ENCODE results near the gene SMIM27. TPM values are rescaled to one million over a fixed set of nuclear protein-coding genes. Genes with fewer than 3 reads are reported as not detected.

SMIM27 gene
- total RNA-seq, 4 donors from 2014 or later: 3.9 to 8.1 (median 6.8) TPM

DNA sequence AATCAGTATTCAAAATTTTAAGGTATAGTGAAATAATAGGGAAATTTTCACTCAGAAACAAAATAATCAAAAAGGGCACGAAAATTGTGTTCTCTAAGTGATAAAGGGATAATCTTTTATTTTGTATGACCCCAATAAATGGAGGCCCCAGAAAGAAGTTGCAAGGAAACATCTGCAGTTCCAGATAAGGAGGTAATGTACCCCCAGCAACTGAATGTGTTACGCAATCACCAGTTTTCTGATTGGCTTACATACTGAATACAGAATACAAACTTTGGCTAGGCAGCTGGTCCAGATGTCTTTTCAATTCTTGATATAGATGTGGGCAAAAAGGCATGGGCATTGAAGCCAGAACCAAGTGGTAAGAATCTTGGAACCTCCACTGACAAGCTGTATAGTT, 2.0 kb downstream of the SMIM27 start:
- no peak overlapping the region for H3K27ac ChIP-seq
- H3K4me1 ChIP-seq: peaks cover 22% of the 10 kb centered on the region
- no peak for DNase-seq (ENCODE audit: low spot score in 2 of 2)
- H3K9me3 ChIP-seq: no peaks in the 10 kb centered on the region
- WGBS: 90% methylated on average over 2 of the region's 2 CpGs
- no peaks in the 10 kb centered on the region for H3K36me3 ChIP-seq
- H3K27me3 ChIP-seq: no peaks in the 10 kb centered on the region
- H3K4me3 ChIP-seq: no peak overlapping the region
- TF ChIP-seq POLR2AphosphoS5 (IDR thresholded peaks at IDR 0.05): no peak
- TF ChIP-seq, protein P1, sequence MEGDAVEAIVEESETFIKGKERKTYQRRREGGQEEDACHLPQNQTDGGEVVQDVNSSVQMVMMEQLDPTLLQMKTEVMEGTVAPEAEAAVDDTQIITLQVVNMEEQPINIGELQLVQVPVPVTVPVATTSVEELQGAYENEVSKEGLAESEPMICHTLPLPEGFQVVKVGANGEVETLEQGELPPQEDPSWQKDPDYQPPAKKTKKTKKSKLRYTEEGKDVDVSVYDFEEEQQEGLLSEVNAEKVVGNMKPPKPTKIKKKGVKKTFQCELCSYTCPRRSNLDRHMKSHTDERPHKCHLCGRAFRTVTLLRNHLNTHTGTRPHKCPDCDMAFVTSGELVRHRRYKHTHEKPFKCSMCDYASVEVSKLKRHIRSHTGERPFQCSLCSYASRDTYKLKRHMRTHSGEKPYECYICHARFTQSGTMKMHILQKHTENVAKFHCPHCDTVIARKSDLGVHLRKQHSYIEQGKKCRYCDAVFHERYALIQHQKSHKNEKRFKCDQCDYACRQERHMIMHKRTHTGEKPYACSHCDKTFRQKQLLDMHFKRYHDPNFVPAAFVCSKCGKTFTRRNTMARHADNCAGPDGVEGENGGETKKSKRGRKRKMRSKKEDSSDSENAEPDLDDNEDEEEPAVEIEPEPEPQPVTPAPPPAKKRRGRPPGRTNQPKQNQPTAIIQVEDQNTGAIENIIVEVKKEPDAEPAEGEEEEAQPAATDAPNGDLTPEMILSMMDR (IDR thresholded peaks at IDR 0.05): no peak
- no peak for TF ChIP-seq POLR2A (IDR thresholded peaks at IDR 0.05)
- TF ChIP-seq EP300 (IDR thresholded peaks at IDR 0.05): no peak

DNA sequence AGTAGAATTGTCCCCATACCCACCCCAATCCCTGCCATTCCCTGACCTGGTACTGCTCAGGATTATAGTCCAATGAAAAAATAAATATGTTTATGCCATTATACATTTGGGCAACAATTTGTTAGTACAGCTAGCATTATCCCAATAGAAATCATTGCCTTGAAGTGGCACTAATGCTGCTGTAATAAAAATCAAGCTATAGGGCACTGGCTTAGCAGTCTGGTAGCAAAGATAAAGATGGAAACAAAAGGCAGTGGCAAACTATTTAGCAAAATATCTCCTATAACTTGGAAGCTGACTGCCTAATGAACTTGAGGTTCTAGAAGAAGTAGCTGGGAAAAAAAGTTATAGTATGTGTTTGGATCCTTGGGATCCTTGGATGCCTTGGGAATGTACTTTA, 2.5 kb downstream of the SMIM27 start:
- Histone ChIP-seq H3K27ac (no peak overlapping the region), H3K4me1 (peaks cover 17% of the 10 kb centered on the region), H3K4me3 (no peak overlapping the region), H3K27me3 (no peaks in the 10 kb centered on the region), H3K9me3 (no peaks in the 10 kb centered on the region), H3K36me3 (no peaks in the 10 kb centered on the region)
- no peak for DNase-seq (ENCODE audit: low spot score in 2 of 2)
- TF ChIP-seq EP300 (IDR thresholded peaks at IDR 0.05) (no peak), POLR2A (IDR thresholded peaks at IDR 0.05) (no peak), POLR2AphosphoS5 (IDR thresholded peaks at IDR 0.05) (no peak)
- TF ChIP-seq, protein P1 (IDR thresholded peaks at IDR 0.05): no peak

DNA sequence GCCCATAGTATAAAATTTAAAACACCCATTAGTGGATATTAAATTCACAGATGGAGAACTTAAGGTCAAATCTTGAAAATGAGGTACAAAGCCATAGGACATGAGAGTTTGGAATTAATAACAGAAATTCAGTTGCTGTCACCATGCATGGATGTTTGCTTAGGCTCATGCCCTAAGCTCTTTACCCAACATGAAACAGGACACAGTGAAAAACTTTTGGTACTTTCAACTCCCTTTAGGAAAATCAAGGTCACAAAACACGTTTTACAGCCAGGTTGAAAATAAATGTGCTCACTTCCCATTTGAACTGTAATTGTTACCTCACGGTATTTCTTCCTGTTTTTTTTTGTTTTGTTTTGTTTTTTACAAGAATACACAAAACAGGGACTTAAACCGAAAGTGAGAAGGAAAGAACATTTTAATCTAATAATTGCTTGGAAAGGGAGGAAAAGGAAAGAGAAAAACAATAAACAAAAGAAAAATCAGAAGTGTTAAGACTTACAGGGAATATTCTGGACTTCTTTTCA, 6.3 kb downstream of the SMIM27 start:
- no peaks in the 10 kb centered on the region for H3K4me1 ChIP-seq
- no peak overlapping the region for H3K4me3 ChIP-seq
- H3K36me3 ChIP-seq: no peaks in the 10 kb centered on the region
- no peaks in the 10 kb centered on the region for H3K27me3 ChIP-seq
- TF ChIP-seq, protein P1 (IDR thresholded peaks at IDR 0.05): no peak
- no peak for TF ChIP-seq POLR2A (IDR thresholded peaks at IDR 0.05)
- TF ChIP-seq POLR2AphosphoS5 (IDR thresholded peaks at IDR 0.05): no peak
- no peak for TF ChIP-seq EP300 (IDR thresholded peaks at IDR 0.05)
- no peaks in the 10 kb centered on the region for H3K9me3 ChIP-seq
- no peak overlapping the region for H3K27ac ChIP-seq
- WGBS: 76% methylated on average over 3 of the region's 3 CpGs
- DNase-seq (ENCODE audit: low spot score in 2 of 2): no peak

DNA sequence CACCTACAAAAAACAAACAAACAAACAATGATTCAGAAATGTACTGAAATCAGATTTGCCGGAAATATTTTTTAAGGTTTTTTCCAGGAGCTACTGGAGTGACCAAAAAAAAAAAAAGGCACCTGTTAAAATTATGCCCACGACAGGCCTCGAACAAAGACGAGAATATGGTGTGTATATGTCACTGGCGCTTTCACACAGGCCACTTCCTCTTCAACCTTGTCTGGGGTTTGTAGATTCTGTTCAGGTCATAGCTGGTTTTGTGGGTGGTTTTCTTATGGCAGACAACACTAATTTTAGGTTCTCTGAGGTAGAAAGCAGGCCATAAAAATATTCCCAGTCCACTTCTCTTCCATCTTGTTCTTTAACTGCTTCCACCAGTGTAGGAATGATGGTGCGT, 13.8 kb downstream of the SMIM27 start:
- Histone ChIP-seq H3K4me1 (peaks cover 4% of the 10 kb centered on the region), H3K27ac (no peak overlapping the region), H3K9me3 (no peaks in the 10 kb centered on the region), H3K27me3 (no peaks in the 10 kb centered on the region), H3K4me3 (no peak overlapping the region), H3K36me3 (peaks cover 28% of the 10 kb centered on the region)
- TF ChIP-seq POLR2A (IDR thresholded peaks at IDR 0.05) (no peak), EP300 (IDR thresholded peaks at IDR 0.05) (no peak), POLR2AphosphoS5 (IDR thresholded peaks at IDR 0.05) (no peak)
- TF ChIP-seq, protein P1 (IDR thresholded peaks at IDR 0.05): no peak
- DNase-seq (ENCODE audit: low spot score in 2 of 2): no peak
- WGBS: 95% methylated on average over 6 of the region's 6 CpGs

DNA sequence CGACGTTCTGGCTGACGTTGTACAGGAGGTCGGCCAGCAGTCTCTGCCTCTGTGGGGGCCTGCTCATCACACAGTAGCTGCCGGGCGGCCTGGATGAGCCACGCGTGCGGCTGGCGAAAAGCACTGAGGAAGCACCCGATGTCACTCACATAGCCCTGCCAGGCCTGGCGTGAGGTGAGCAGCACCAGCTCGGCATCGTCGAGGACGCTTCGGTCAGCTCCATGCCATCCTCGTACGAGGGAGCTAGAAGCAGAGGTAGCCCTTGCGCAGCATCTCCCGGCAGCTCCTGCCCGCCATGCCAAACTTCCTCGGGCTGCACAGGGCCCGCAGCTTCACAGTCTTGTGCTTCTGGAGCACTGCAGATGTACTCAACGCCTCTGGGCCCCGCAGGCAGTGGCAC, 14.6 kb downstream of the SMIM27 start:
- peaks cover 12% of the 10 kb centered on the region for H3K4me1 ChIP-seq
- no peak overlapping the region for H3K27ac ChIP-seq
- no peaks in the 10 kb centered on the region for H3K27me3 ChIP-seq
- no peak for DNase-seq (ENCODE audit: low spot score in 2 of 2)
- no peaks in the 10 kb centered on the region for H3K9me3 ChIP-seq
- 96% methylated on average over 5 of the region's 26 CpGs for WGBS
- H3K36me3 ChIP-seq: peaks cover 28% of the 10 kb centered on the region
- TF ChIP-seq POLR2A (IDR thresholded peaks at IDR 0.05): no peak
- TF ChIP-seq, protein P1 (IDR thresholded peaks at IDR 0.05): no peak
- no peak for TF ChIP-seq POLR2AphosphoS5 (IDR thresholded peaks at IDR 0.05)
- TF ChIP-seq EP300 (IDR thresholded peaks at IDR 0.05): no peak
- no peak overlapping the region for H3K4me3 ChIP-seq
